NCI-H2081 (cell line): Measurements from ENCODE around the gene GLTPD2.

ENCODE experiments used
- DNase-seq, 2 experiments: peaks; one replicate each; lab custom pipeline; 2025; lab: John Stamatoyannopoulos, UW

The GLTPD2 gene

GRCh38 chr17:4788807-4789700, at the start of gene GLTPD2:
GLTPD2 (plus strand) TSS chr17:4788964; CDS start chr17:4789012, 48 bp downstream.
- no peak for DNase-seq

- peak in 1 of 2 experiments; percentile 2 for DNase-seq
These were observed 49.4 kb upstream of the GLTPD2 start, which contains the start of the genes CXCL16 and ZMYND15 for GRCh38 chr17:4739122-4740024. CXCL16 (minus strand) TSS chr17:4739928; CDS start chr17:4739339, 589 bp downstream. ZMYND15 (plus strand) TSS chr17:4739833; CDS start chr17:4740549, 716 bp downstream.

DNA sequence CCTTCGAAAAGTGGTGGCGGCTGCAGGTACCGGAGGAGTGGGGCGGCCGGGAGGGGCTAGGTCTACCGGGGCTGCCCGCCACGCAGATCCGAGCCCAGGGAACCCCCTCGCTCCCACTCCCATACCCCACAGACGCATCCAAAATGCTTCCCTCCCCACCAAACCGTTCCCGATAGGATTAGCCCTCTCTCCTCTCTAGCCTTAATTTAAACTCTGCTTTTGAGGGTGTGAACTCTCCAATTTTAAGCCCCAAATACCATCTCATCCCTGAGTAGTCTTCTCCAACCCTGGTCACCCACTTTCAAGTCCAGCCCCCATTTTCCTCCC, 48.8 kb upstream of the GLTPD2 start:
- no peak for DNase-seq

DNA sequence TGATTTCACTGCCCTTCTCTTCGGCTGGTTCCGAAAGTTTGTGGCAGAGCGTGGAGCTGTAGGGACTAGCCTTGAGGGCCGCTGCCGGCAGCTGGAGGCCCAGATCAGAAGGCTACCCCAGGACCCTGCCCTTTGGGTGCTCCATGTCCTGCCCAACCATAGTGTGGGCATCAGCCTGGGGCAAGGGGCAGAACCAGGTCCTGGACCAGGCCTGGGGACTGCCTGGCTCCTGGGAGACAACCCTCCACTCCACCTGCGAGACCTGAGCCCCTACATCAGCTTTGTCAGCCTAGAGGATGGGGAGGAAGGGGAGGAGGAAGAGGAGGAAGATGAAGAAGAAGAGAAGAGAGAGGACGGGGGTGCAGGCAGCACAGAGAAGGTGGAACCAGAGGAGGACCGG, 48.2 kb upstream of the GLTPD2 start:
- DNase-seq: no peak

GRCh38 chr17:4741544-4741943, 47.2 kb upstream of the GLTPD2 start:
- DNase-seq: no peak

GRCh38 chr17:4742133-4742532, 46.6 kb upstream of the GLTPD2 start:
- DNase-seq: no peak

DNA sequence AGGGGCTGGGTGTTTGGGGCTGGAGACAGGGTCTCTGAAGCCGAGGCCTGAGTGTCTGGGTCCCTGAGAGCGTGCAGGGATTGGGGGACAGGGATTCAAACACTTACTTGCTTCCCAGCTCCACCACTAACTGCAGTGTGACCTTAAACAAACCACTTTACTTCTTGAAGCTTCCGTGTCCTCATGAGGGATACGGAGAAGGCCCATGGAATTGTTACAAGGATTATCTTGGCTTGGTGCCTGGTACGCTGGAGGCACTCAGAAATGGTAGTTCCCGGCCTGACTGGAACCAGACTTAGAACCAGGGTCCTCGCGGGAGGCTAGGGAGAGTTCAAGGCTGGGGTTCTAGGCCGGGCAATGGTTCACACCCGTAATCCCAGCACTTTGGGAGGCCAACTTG, 46.1 kb upstream of the GLTPD2 start:
- DNase-seq: no peak

- DNase-seq: no peak
These were observed 45.5 kb upstream of the GLTPD2 start for GRCh38 chr17:4743216-4743615.

GRCh38 chr17:4743898-4744297, 44.9 kb upstream of the GLTPD2 start:
- no peak for DNase-seq

DNA sequence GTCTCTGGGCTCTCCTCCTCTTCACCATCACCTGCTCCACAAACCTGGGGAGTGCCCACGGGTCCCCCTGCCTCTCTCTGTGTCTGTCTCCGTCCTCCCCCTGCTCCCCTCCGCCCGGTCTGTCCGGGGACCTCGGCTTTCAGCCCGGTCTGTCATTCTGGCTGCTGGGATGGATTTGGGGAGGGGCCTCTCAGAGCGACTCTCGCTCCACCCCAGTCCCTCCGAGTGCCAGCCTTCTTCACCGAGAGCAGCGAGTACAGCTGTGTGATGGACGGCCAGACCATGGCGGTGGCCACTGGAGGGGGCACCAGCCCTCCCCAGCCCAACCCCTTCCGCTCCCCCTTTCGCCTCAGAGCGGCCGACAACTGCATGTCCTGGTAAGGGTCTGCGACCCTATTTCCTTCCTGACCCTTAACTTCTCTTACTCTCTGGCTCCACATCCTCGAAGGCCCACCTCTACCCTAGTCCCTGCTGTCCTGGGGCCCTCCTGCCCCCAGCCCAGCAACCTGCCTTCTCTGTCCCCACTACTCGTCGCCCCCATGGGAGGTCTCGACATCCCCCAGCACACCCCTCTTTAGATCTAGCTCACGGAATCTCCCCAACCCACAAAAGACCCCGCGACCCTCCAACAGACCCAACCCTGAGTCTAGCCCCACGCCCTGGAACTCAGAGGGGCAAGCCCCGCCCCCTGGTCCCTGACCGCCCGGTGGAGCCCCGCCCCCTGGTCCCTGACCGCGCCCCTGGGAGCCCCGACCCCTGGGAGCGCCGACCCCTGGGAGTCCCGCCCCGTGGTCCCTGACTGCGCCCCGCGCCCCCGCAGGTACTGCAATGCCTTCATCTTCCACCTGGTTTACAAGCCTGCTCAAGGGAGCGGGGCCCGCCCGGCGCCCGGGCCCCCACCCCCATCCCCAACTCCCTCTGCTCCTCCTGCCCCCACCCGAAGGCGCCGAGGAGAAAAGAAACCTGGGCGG, 43.5 kb upstream of the GLTPD2 start:
- DNase-seq: no peak

GRCh38 chr17:4747847-4748246, 40.9 kb upstream of the GLTPD2 start:
- DNase-seq: no peak

DNA sequence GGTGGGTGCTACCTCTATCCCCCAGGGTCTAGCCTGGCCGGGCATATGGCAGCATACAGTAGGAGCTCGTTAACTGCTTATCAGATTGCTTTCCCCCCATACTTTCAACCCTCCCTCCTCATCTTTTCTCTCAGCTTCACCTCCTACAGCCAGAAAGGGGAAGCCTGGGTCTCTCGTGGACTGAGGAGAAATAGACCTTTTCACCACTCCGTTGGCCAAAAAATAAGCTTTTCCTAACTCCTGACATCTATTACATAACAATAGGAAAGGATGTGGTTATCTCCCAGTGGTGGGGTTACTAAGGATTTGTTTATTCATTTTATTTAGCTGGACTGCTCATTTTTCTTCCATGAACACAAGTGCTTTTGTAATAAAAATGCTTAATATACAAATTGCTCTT, 40.1 kb upstream of the GLTPD2 start:
- no peak for DNase-seq

- no peak for DNase-seq
These were observed 38.2 kb upstream of the GLTPD2 start for GRCh38 chr17:4750606-4751005.

GRCh38 chr17:4751932-4752331, 36.8 kb upstream of the GLTPD2 start:
- DNase-seq: no peak

DNA sequence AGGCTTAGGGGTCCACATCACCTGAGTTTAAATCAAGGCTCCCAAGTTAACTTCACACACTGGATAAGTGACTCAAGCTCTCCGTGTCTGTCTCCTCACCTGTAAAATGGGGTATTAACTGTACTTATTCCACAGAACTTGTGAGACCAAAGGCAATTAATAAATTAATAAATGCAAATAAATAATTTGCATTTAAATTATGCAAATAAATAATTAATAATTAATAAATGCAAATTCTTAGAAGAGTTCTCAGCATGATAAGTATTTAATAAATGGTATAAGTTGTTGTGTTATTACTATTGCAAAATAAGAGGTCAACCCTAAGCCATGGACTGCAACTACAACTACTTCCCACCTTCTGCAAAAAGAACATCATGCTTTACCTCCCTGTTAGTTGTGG, 35.4 kb upstream of the GLTPD2 start:
- DNase-seq: no peak

DNA sequence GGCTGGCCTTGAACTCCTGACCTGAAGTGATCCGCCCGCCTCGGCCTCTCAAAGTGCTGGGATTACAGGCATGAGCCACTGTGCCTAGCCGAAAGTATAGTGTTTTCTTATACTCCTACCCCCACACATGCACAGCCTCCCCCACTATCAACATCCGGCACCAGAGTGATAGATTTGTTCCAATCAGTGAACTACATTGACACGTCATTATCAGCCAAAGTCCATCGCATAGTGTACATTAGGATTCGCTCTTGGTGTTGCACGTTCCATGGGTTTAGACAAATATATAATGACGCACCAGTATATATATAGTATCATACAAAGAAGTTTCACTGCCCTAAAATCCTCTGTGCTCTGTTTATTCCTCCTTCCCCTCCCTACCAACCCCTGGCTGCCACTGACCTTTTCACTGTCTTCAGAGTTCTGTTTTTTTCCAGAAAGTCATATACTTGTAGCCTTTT, 29.0 kb upstream of the GLTPD2 start:
- DNase-seq: no peak

DNA sequence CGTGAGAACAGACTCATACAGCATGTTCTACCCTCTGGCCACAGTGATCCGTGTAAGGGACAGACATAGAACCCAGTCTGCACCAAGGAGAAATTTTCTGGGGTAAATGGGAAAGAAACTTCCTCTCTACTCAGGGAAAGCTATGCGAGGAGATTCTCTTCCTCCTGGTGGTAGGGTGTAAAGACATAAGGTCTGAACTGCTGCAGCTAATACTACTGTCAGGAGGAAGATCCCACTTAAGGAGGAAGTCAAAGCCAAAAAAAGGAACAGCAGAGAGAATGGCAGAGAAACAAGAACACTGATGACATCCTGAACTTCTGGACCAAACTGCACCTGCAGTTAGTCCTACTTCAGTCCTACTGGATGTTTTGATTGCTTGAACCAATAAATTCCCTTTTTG, 24.2 kb upstream of the GLTPD2 start:
- no peak for DNase-seq

DNA sequence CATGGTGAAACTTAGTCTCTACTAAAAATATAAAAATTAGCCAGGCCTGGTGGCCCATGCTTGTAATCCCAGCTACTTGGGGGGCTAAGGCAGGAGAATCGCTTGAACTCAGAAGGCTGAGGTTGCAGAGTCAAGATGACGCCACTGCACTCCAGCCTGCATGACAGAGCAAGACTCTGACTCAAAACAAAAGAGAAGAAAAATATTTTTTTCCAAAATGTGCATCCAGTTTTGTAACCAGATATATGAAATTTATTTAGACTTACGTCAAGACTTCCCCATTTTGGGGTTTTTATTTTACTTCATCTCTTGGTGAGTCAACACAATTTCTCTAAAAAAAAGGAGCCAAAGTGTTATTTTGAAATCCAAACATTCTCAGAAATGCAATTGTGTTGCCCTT, 22.6 kb upstream of the GLTPD2 start:
- DNase-seq: no peak

- no peak for DNase-seq
These were observed 22.0 kb upstream of the GLTPD2 start for GRCh38 chr17:4766723-4767122.

- DNase-seq: no peak
These were observed 20.5 kb upstream of the GLTPD2 start for GRCh38 chr17:4768298-4768697.

GRCh38 chr17:4769628-4770027, 19.1 kb upstream of the GLTPD2 start:
- DNase-seq: no peak
